ENCODE data around the gene BRI3.

DNA sequence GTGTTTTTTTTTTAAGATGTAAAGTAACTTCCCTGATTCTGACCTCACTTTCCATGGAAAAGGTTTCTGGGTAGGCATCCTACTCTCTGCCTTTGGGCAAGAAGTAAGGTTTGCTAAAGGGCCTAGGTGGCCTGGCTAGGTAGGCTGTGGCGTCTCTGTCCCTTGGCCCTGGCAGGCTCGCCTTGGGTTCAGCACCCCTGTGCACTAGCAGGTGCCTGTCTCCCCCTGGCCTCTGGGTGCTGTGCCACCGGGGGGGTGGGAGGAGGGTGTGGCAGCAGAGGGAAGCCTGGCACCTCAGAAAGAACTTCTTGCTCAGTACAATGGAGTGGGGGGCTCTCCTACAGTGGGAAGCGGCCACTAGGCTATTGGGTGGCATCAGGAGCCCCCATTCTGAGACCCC, 43.4 kb upstream of the BRI3 start:
- TF ChIP-seq, protein P1, sequence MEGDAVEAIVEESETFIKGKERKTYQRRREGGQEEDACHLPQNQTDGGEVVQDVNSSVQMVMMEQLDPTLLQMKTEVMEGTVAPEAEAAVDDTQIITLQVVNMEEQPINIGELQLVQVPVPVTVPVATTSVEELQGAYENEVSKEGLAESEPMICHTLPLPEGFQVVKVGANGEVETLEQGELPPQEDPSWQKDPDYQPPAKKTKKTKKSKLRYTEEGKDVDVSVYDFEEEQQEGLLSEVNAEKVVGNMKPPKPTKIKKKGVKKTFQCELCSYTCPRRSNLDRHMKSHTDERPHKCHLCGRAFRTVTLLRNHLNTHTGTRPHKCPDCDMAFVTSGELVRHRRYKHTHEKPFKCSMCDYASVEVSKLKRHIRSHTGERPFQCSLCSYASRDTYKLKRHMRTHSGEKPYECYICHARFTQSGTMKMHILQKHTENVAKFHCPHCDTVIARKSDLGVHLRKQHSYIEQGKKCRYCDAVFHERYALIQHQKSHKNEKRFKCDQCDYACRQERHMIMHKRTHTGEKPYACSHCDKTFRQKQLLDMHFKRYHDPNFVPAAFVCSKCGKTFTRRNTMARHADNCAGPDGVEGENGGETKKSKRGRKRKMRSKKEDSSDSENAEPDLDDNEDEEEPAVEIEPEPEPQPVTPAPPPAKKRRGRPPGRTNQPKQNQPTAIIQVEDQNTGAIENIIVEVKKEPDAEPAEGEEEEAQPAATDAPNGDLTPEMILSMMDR (IDR thresholded peaks at IDR 0.05; ENCODE audit: low read length), result no peak
- no peak for TF ChIP-seq EZH2 (IDR thresholded peaks at IDR 0.05; ENCODE audit: borderline replicate concordance, low read length)

All from OCI-LY1 (cell line).